Activated CD8-positive, alpha-beta memory T cell treated with anti-CD3 and anti-CD28 coated beads, Interleukin-2, amount 50 U/mL, for 24 hours (primary cell): ENCODE measurements around the gene STARD4.

Experiments
- DNase-seq: peaks from one replicate; pipeline ENCODE4 v3.0.0-alpha.2; 2020; ENCODE audit errors: extremely low read depth

STARD4 gene

GRCh38 chr5:111528056-111528455 lies 15.7 kb upstream of the STARD4 start:
- no peak for DNase-seq

GRCh38 chr5:111520908-111521307 lies 8.6 kb upstream of the STARD4 start:
- DNase-seq, result no peak

- no peak for DNase-seq
Observed at GRCh38 chr5:111518777-111519176, 6.4 kb upstream of the STARD4 start.

- no peak for DNase-seq
Observed at GRCh38 chr5:111517853-111518501, 5.6 kb upstream of the STARD4 start.

DNA sequence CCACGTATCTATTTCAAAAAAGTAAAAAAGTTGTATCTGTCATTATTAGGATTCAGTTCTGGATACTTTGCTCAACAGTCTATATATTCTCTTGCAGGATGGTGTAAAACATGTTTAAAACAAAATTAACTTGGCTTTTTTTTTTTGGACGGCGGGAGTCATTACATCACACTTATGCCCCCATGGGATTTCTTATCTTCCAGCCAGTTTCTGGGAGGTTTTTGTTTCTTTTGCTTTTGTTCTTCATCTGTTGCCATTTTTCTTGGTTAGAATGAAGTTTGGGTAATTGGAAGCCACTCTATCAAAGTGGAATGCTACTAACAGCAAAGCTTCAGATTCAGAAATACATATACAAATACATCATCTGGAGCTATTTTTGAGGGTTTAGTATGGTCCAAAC lies 1.8 kb upstream of the STARD4 start:
- no peak for DNase-seq

DNA sequence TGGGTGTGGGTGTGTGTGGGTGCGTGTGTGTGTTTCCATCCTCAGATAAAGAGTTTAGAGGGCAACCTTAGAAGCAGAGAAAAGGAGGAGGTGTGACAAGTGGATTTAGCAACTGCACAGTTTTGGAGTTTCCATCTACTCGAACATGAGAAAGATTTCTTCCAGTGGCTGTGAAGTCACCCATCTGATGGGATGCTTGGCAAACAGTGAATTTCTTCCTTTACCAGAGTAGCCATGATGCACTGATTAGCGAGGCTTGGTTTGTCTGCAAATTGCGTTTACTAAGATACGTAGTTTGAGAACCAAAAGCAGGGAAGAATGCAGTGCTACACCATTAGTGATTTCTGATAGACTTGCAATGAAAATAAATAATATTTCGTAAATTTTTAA lies 791 bp upstream of the STARD4 start:
- DNase-seq, result no peak

DNA sequence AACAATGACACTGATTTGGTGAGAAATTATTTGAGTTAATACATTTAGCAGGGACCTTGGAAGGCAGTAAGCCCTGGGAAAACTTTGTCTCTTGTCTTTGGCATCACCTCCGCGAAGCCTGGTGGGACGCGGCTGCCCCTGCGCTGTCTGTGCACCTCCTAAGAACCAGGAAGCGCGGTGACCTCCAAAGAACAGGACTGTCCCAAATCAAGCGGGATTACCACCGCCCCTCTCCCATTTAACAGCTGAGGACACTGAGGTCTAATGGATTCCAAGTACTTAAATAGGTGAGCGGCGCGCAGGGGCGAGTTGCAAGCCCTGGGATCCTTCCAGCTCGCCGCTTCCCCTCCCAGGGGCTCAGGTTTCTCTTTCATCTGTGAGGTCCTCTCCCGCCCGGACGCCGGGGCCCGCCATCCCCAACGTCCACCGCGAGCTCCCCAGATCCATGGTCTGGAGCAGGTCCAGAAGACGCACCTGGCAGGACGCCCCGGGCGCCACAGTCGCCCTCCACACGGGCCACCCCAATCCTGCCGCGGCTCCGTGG lies 432 bp downstream of the STARD4 start:
- no peak for DNase-seq

- no peak for DNase-seq
Observed at GRCh38 chr5:111511174-111511830, 1.0 kb downstream of the STARD4 start.

DNA sequence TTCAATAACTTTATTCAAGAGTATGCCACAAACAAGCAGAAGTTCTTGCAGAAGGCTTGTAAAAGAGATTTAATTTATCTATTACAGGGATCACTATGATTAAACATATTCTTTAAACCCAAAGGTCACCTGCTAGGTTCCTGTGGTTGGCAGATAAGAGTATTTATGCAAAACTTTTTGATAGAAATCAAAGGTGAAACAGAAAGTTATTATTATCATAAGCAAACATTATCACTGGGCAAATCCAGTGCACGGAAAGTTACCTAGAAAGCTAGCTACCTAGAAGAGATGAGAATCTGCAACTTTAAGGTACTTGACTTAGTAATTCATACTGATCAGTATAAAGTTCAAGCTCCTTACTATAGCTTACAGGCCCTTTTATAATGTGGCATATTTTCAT lies 3.2 kb downstream of the STARD4 start:
- no peak for DNase-seq

DNA sequence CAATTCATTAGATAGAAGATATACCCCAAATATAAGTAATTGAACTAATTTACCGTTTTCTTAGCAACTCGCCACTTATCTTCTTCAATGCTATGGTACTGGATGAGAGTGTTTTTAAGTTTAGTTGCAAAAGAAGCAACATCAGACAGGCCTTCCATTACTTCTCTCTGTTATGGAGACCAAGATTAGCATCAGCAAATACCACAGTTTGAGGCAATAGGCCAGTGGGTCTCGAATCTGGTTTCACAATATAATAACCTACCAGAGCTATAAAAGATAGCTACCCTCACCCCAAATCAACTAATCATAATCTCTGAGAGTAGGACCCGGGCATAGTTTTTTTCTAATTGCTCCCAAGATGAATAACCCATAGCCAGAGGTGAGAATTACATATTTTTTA lies 5.1 kb downstream of the STARD4 start:
- no peak for DNase-seq

DNA sequence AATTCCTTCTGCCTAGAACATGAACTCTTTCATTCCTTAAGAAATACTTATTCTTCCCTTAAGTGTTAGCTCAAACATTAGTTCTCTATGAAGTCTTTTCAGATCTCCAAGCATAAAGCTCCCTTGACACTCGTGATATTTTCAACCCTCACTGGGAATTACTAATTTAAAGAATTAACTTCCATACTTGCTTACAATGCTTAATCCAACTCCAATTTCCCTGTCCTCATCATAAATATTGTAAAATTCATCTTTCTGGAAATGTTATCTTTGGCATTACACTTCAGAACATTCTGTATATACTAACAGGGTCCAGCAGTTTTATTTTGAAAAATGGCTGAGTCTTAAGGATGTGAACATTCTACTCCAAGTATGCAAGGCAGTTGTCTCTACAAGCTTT lies 7.2 kb downstream of the STARD4 start:
- DNase-seq, result no peak

DNA sequence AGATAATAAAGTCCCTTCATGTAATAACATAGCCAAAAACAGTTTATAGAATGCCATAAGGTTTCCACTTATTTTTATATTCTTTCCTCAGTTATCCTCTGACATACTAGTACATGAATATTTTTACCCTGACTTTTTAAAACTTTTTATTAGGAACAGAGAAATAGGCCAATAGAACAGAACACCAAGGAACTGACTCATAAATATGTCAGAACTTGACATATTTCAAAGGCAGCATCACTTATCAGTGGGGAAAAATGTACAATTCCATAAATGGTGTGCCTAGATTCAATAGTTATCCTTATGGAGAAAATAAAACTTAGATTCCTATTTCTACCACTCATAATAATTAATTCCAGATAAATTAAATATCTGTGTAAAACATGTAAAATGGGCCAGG lies 9.4 kb downstream of the STARD4 start:
- DNase-seq, result no peak

DNA sequence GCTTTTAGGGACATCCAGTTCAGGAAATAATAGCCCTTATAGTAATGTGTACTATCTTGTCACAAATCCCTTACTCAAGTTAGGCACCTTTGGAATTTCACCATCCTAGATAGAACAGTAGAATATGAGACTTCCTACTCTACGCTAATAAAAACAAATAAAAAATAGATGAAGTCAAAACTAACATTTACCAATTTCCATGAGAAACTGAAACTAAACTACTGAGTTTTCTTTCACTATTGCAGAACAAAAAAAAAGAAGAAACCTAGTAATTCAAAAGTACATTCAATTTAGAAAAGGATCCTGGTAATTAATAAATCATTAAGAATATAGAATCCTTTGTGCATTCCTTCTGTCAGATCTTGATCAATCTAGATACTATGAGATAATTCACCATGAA lies 14.0 kb downstream of the STARD4 start:
- no peak for DNase-seq

GRCh38 chr5:111495159-111495558 lies 17.2 kb downstream of the STARD4 start:
- no peak for DNase-seq

GRCh38 chr5:111494355-111494999 lies 17.9 kb downstream of the STARD4 start:
- no peak for DNase-seq

- DNase-seq, result no peak
Observed at GRCh38 chr5:111493031-111493430, 19.3 kb downstream of the STARD4 start.

DNA sequence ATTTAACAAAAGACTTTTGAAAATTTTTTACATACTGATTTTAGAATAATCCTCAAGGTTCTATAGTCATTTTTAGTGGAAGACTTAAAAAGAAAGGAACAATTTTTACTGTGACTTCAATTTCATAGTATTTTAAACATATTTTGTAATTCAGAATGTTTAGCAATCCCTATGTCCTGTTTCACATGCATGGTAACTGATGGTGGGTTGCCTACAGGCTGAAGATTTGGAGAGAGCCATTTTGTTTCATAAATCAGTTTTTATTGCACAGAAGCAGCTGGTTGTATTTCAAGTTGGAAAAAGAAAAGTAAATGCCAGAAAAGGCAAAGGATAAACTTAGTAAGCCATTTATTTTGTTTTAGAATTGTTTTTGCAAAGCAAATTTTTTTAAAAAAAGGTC lies 24.0 kb downstream of the STARD4 start:
- DNase-seq, result no peak

- no peak for DNase-seq
Observed at GRCh38 chr5:111486926-111487325, 25.4 kb downstream of the STARD4 start.

GRCh38 chr5:111486055-111486454 lies 26.3 kb downstream of the STARD4 start:
- no peak for DNase-seq

DNA sequence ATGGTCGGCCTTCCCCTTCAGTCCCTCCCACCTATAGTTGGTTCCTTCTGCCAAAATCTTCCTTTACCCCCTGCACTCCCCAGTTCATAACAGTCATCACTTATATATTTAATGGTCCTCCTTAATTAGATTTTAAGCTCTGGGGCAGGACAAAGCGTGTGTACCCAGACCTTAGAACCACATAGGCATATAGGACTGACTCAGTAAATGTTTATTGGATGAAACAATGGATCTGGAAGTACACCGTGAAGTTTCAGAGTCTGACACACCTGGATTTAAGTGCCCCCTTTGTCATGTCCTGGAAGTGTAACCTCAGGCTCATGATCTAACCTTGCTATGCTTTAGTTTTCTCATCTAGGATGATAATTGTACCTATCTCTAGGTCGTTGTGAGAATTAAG lies 32.0 kb downstream of the STARD4 start:
- no peak for DNase-seq

GRCh38 chr5:111478898-111479297 lies 33.4 kb downstream of the STARD4 start:
- no peak for DNase-seq

- DNase-seq, result no peak
Observed at GRCh38 chr5:111478266-111478665, 34.1 kb downstream of the STARD4 start.

GRCh38 chr5:111472579-111472978 lies 39.8 kb downstream of the STARD4 start:
- DNase-seq, result no peak
